ENCODE results near the gene MCL1. TPM values are rescaled to one million over a fixed set of nuclear protein-coding genes. Genes with fewer than 3 reads are reported as not detected.

The MCL1 gene
- polyA plus RNA-seq, 1 of the 3 experiments (the other 2 are of a cell fraction) = 110 TPM

- Histone ChIP-seq H4K20me1 (ENCODE audit: insufficient read depth) (no peaks in the 10 kb centered on the region), H3K4me2 (no peak overlapping the region), H3F3A (replicated peaks; ENCODE audit: insufficient read depth) (no peaks in the 10 kb centered on the region), H3K36me3 (replicated peaks in 1 of 2; ENCODE audit: control insufficient read depth in 1 of 2, insufficient read depth in 2 of 2, low read length in 1 of 2) (no peaks in the 10 kb centered on the region), H3K9ac (no peak overlapping the region), H3K27ac (ENCODE audit: low read depth in 2 of 2, low read length in 1 of 2) (no peak overlapping the region), H3K9me2 (no peaks in the 10 kb centered on the region), H3K4me1 (ENCODE audit: control insufficient read depth in 1 of 2, insufficient read depth in 2 of 2, low read depth in 1 of 2, low read length in 1 of 2) (peaks cover 0 to 4% of the 10 kb centered on the region in 2 experiments; a peak in 1 of 4 replicates), H3K9me3 (no peaks in the 10 kb centered on the region), H3K4me3 (ENCODE audit: low read depth in 2 of 2, low read length in 1 of 2) (no peak overlapping the region), H3K27me3 (ENCODE audit: insufficient read depth) (no peaks in the 10 kb centered on the region), H3K79me2 (ENCODE audit: insufficient read depth) (no peaks in the 10 kb centered on the region), H2AFZ (ENCODE audit: low read depth) (no peak overlapping the region)
- DNase-seq = peak; percentile 1
- TF ChIP-seq ELF1 (IDR thresholded peaks at IDR 0.05) = no peak
- TF ChIP-seq YY1 (IDR thresholded peaks at IDR 0.05; ENCODE audit: low read depth) = no peak
- TF ChIP-seq MXI1 (IDR thresholded peaks at IDR 0.05; ENCODE audit: low read depth, low read length) = no peak
- no peak for TF ChIP-seq MAX (IDR thresholded peaks at IDR 0.05; ENCODE audit: low read depth)
- no peak for TF ChIP-seq FOXM1 (IDR thresholded peaks at IDR 0.05; ENCODE audit: low read depth)
- TF ChIP-seq RCOR1 (IDR thresholded peaks at IDR 0.05; ENCODE audit: low read length) = no peak
- no peak for TF ChIP-seq SIN3A (IDR thresholded peaks at IDR 0.05; ENCODE audit: borderline replicate concordance, low read depth, low read length)
- no peak for TF ChIP-seq FOXJ3 (CRISPR knock-in tag; IDR thresholded peaks at IDR 0.05)
- TF ChIP-seq GATA2 (CRISPR knock-in tag; IDR thresholded peaks at IDR 0.05) = no peak
- no peak for TF ChIP-seq TCF12 (IDR thresholded peaks at IDR 0.05)
- no peak for TF ChIP-seq CHD2 (IDR thresholded peaks at IDR 0.05; ENCODE audit: low read length, partially characterized antibody)
- POLR2A ChIA-PET = no interaction called here
- CTCF ChIA-PET = interaction anchor here (1.5 to 10.0 kb wide), 3 partner anchors 12 to 76 kb away, joined by 3 to 69 read pairs (median 13); no protein-coding TSS in a partner anchor
- 90% methylated on average over 3 of the region's 3 CpGs for WGBS (ENCODE audit: low lambda C conversion rate)
These were observed 35.2 kb downstream of the MCL1 start for GRCh38 chr1:150544204-150544603.

- H3K9me3 ChIP-seq = no peaks in the 10 kb centered on the region
- WGBS (ENCODE audit: low lambda C conversion rate) = 92% methylated on average over 13 of the region's 13 CpGs
- POLR2A ChIA-PET = no interaction called here
These were observed 35.8 kb downstream of the MCL1 start for GRCh38 chr1:150543500-150544143.

More at GRCh38 chr1:150543500-150544143, 35.8 kb downstream of the MCL1 start:
- Histone ChIP-seq H3K9me2 (no peaks in the 10 kb centered on the region), H3K27ac (ENCODE audit: low read depth in 2 of 2, low read length in 1 of 2) (no peak overlapping the region), H3K27me3 (ENCODE audit: insufficient read depth) (no peaks in the 10 kb centered on the region), H4K20me1 (ENCODE audit: insufficient read depth) (no peaks in the 10 kb centered on the region), H2AFZ (ENCODE audit: low read depth) (no peak overlapping the region), H3K4me3 (ENCODE audit: low read depth in 2 of 2, low read length in 1 of 2) (no peak overlapping the region), H3K4me1 (ENCODE audit: control insufficient read depth in 1 of 2, insufficient read depth in 2 of 2, low read depth in 1 of 2, low read length in 1 of 2) (peaks cover 0 to 4% of the 10 kb centered on the region in 2 experiments; a peak in 1 of 4 replicates), H3K9ac (no peak overlapping the region), H3F3A (replicated peaks; ENCODE audit: insufficient read depth) (no peaks in the 10 kb centered on the region), H3K36me3 (replicated peaks in 1 of 2; ENCODE audit: control insufficient read depth in 1 of 2, insufficient read depth in 2 of 2, low read length in 1 of 2) (no peaks in the 10 kb centered on the region), H3K4me2 (no peak overlapping the region), H3K79me2 (ENCODE audit: insufficient read depth) (no peaks in the 10 kb centered on the region)
- no peak for TF ChIP-seq REST (IDR thresholded peaks at IDR 0.05; ENCODE audit: low read depth, low read length)
- TF ChIP-seq GABPA (IDR thresholded peaks at IDR 0.05; ENCODE audit: low read depth) = no peak
- TF ChIP-seq GATA2 (CRISPR knock-in tag; IDR thresholded peaks at IDR 0.05) = no peak
- TF ChIP-seq SMC3 (IDR thresholded peaks at IDR 0.05; ENCODE audit: low read depth, low read length) = no peak
- TF ChIP-seq POLR2AphosphoS5 (IDR thresholded peaks at IDR 0.05; ENCODE audit: low read depth, low read length) = no peak
- no peak for TF ChIP-seq RCOR1 (IDR thresholded peaks at IDR 0.05; ENCODE audit: low read length)
- TF ChIP-seq TEAD4 (IDR thresholded peaks at IDR 0.05; ENCODE audit: borderline replicate concordance, insufficient read depth) = no peak
- TF ChIP-seq JUND (IDR thresholded peaks at IDR 0.05) = no peak
- no peak for TF ChIP-seq NRF1 (IDR thresholded peaks at IDR 0.05; ENCODE audit: low read depth, low read length)
- TF ChIP-seq USF2 (IDR thresholded peaks at IDR 0.05; ENCODE audit: borderline replicate concordance, low read depth, low read length) = no peak
- TF ChIP-seq, protein P1, sequence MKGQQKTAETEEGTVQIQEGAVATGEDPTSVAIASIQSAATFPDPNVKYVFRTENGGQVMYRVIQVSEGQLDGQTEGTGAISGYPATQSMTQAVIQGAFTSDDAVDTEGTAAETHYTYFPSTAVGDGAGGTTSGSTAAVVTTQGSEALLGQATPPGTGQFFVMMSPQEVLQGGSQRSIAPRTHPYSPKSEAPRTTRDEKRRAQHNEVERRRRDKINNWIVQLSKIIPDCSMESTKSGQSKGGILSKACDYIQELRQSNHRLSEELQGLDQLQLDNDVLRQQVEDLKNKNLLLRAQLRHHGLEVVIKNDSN (IDR thresholded peaks at IDR 0.05; ENCODE audit: borderline replicate concordance, low read depth) = no peak
- TF ChIP-seq RFX5 (IDR thresholded peaks at IDR 0.05; ENCODE audit: low read length) = no peak
- TF ChIP-seq NFIC (IDR thresholded peaks at IDR 0.05; ENCODE audit: borderline replicate concordance) = no peak
- TF ChIP-seq MEF2A (IDR thresholded peaks at IDR 0.05; ENCODE audit: borderline replicate concordance, low read depth) = no peak
- no peak for TF ChIP-seq YY1 (IDR thresholded peaks at IDR 0.05; ENCODE audit: low read depth)
- no peak for TF ChIP-seq SIN3A (IDR thresholded peaks at IDR 0.05; ENCODE audit: borderline replicate concordance, low read depth, low read length)
- no peak for TF ChIP-seq CHD2 (IDR thresholded peaks at IDR 0.05; ENCODE audit: low read length, partially characterized antibody)
- DNase-seq = peak; percentile 10
- CTCF ChIA-PET = interaction anchor here (1.5 to 10.0 kb wide), 3 partner anchors 11 to 77 kb away, joined by 3 to 69 read pairs (median 13); no protein-coding TSS in a partner anchor
